H1 (cell line): ENCODE data around the gene MARCHF9. TPM values are rescaled to one million over a fixed set of nuclear protein-coding genes. Genes with fewer than 3 reads are reported as not detected.

Source experiments
- CTCF ChIA-PET: fragments of 300-600 bp; sonication (Branson Sonifier 250); formaldehyde crosslinking; loops from one replicate; lab custom pipeline; 2021; ENCODE audit not compliant: partially characterized antibody; lab: Charles Lee
- POLR2A ChIA-PET: fragments of 300-600 bp; sonication (Branson Sonifier 250); formaldehyde crosslinking; loops from one replicate; lab custom pipeline; 2021; ENCODE audit warnings: inconsistent platforms; ENCODE audit not compliant: partially characterized antibody; lab: Charles Lee
- DNase-seq, 2 experiments: peaks; one replicate each; pipeline versions ENCODE4 v3.0.0 to v3.0.0-alpha.2; 2010 to 2022; ENCODE audit warnings: low spot score in 2 of 2, low read depth in 1 of 2, mixed read lengths in 1 of 2
- FAIRE-seq: peaks from 2 replicates; lab custom pipeline; 2011; peaks lifted over from hg19 to GRCh38; lab: Jason Lieb, UNC
- H2AFZ ChIP-seq: 2 replicates; pipeline ENCODE4 v1.8.1; 2012; ENCODE audit warnings: low read length, inconsistent platforms
- H2AK5ac ChIP-seq: 2 replicates; pipeline ENCODE4 v1.6.1; 2013; ENCODE audit warnings: low read depth, low read length
- H2BK120ac ChIP-seq: replicated peaks from 2 replicates; pipeline ENCODE3; 2013; ENCODE audit warnings: low read depth, low read length, inconsistent platforms
- H2BK12ac ChIP-seq: 2 replicates; pipeline ENCODE4 v1.6.1; 2013; ENCODE audit warnings: low read depth, low read length
- H2BK15ac ChIP-seq: 2 replicates; pipeline ENCODE4 v1.6.1; 2013; ENCODE audit warnings: low read length
- H2BK20ac ChIP-seq: 2 replicates; pipeline ENCODE4 v1.6.1; 2013; ENCODE audit warnings: low read length
- H2BK5ac ChIP-seq: 2 replicates; pipeline ENCODE4 v1.6.1; 2013; ENCODE audit warnings: low read depth, low read length
- H3K14ac ChIP-seq: 2 replicates; pipeline ENCODE4 v1.6.1; 2013; ENCODE audit warnings: inconsistent platforms; ENCODE audit not compliant: insufficient read length
- H3K18ac ChIP-seq: 2 replicates; pipeline ENCODE4 v1.6.1; 2013; ENCODE audit warnings: low read length; ENCODE audit errors: extremely low read depth
- H3K23ac ChIP-seq: 2 replicates; pipeline ENCODE4 v1.6.1; 2013; ENCODE audit warnings: inconsistent platforms; ENCODE audit not compliant: insufficient read length
- H3K23me2 ChIP-seq: 2 replicates; pipeline ENCODE4 v1.6.1; 2013; ENCODE audit warnings: low read depth, low read length
- H3K27ac ChIP-seq: 2 replicates; pipeline ENCODE4 v1.6.1; 2011; ENCODE audit warnings: low read depth, low read length, inconsistent platforms
- H3K27me3 ChIP-seq, 4 experiments: replicated peaks in 1 of 4; 1 replicate in 1 of 4; 2 replicates in 3 of 4; pipeline versions ENCODE4 v1.6.1 to v1.8.1; 2011 to 2013; ENCODE audit warnings: low read length in 3 of 4, mild to moderate bottlenecking in 3 of 4, inconsistent platforms in 2 of 4, mixed read lengths in 2 of 4, moderate library complexity in 1 of 4; ENCODE audit not compliant: control insufficient read depth in 3 of 4, insufficient read depth in 3 of 4; ENCODE audit errors: extremely low read depth in 1 of 4
- H3K36me3 ChIP-seq, 4 experiments: 2 replicates each; pipeline versions ENCODE4 v1.6.1 to v1.8.1; 2011 to 2013; ENCODE audit warnings: mild to moderate bottlenecking in 4 of 4, low read length in 3 of 4, moderate library complexity in 2 of 4, control low read depth in 1 of 4, inconsistent platforms in 1 of 4; ENCODE audit not compliant: insufficient read depth in 4 of 4, control insufficient read depth in 2 of 4
- H3K4ac ChIP-seq: replicated peaks from 2 replicates; pipeline ENCODE3; 2013; ENCODE audit warnings: low read length, low read depth, mixed read lengths, inconsistent platforms; ENCODE audit not compliant: insufficient read length
- H3K4me1 ChIP-seq, 4 experiments: replicated peaks in 1 of 4; 1 replicate in 1 of 4; 2 replicates in 3 of 4; pipeline versions ENCODE4 v1.6.1 to v1.8.1; 2011 to 2013; ENCODE audit warnings: low read length in 3 of 4, inconsistent platforms in 2 of 4, mixed read lengths in 1 of 4; ENCODE audit not compliant: insufficient read depth in 4 of 4, control insufficient read depth in 3 of 4
- H3K4me2 ChIP-seq, 2 experiments: 2 replicates each; pipeline versions ENCODE4 v1.6.1 to v1.8.1; 2011 to 2013; ENCODE audit warnings: low read depth in 2 of 2, low read length in 2 of 2, control low read depth in 1 of 2, inconsistent platforms in 1 of 2, mild to moderate bottlenecking in 1 of 2; ENCODE audit not compliant: insufficient read depth in 1 of 2
- H3K4me3 ChIP-seq, 4 experiments: fragments of 200-600, 300-600 bp in 1 of 4; sonication (generic), shearing (Covaris generic), sonication (Bioruptor Twin) in 1 of 4; 2 replicates each; pipeline versions ENCODE4 v1.5.1 to v1.8.1; 2011 to 2016; ENCODE audit warnings: low read length in 4 of 4, low read depth in 3 of 4, control low read depth in 2 of 4, inconsistent platforms in 2 of 4, mild to moderate bottlenecking in 2 of 4, mixed read lengths in 1 of 4, moderate library complexity in 1 of 4; ENCODE audit not compliant: insufficient read depth in 2 of 4; ENCODE audit errors: extremely low read depth in 1 of 4
- H3K56ac ChIP-seq: replicated peaks from 2 replicates; pipeline ENCODE3; 2013; ENCODE audit warnings: low read depth, mild to moderate bottlenecking, mixed read lengths, low read length, inconsistent platforms; ENCODE audit not compliant: insufficient read length
- H3K79me1 ChIP-seq: 2 replicates; pipeline ENCODE4 v1.6.1; 2013; ENCODE audit warnings: low read depth, low read length, control low read depth
- H3K79me2 ChIP-seq, 2 experiments: 2 replicates each; pipeline versions ENCODE4 v1.6.1 to v1.8.1; 2012 to 2013; ENCODE audit warnings: low read length in 2 of 2, mild to moderate bottlenecking in 2 of 2, inconsistent platforms in 1 of 2; ENCODE audit not compliant: insufficient read depth in 2 of 2, control insufficient read depth in 1 of 2
- H3K9ac ChIP-seq, 4 experiments: replicated peaks in 1 of 4; 1 replicate in 1 of 4; 2 replicates in 3 of 4; pipeline versions ENCODE4 v1.6.1 to v1.8.1; 2011 to 2013; ENCODE audit warnings: low read depth in 3 of 4, low read length in 3 of 4, control low read depth in 2 of 4, mild to moderate bottlenecking in 2 of 4, moderate library complexity in 2 of 4, inconsistent platforms in 1 of 4; ENCODE audit errors: extremely low read depth in 1 of 4
- H3K9me3 ChIP-seq, 2 experiments: 2 replicates each; pipeline versions ENCODE4 v1.6.1 to v1.8.1; 2012 to 2013; ENCODE audit warnings: mild to moderate bottlenecking in 2 of 2, moderate library complexity in 2 of 2, control low read depth in 1 of 2, inconsistent platforms in 1 of 2, low read depth in 1 of 2, low read length in 1 of 2, mixed read lengths in 1 of 2; ENCODE audit not compliant: insufficient read depth in 2 of 2
- H4K20me1 ChIP-seq, 2 experiments: replicated peaks in 1 of 2; 2 replicates each; pipeline versions ENCODE3 to v1.8.1; 2011 to 2013; ENCODE audit warnings: inconsistent platforms in 2 of 2, low read length in 2 of 2, mild to moderate bottlenecking in 1 of 2; ENCODE audit not compliant: insufficient read depth in 2 of 2, control insufficient read depth in 1 of 2
- H4K5ac ChIP-seq: 2 replicates; pipeline ENCODE4 v1.6.1; 2013; ENCODE audit warnings: low read length, low read depth, mixed read lengths, inconsistent platforms; ENCODE audit not compliant: insufficient read length
- H4K8ac ChIP-seq: 2 replicates; pipeline ENCODE4 v1.8.0; 2013; ENCODE audit warnings: mild to moderate bottlenecking, moderate library complexity, low read length, inconsistent platforms; ENCODE audit not compliant: insufficient read depth; ENCODE audit errors: extremely low read depth
- H4K91ac ChIP-seq: replicated peaks from 2 replicates; pipeline ENCODE3; 2013; ENCODE audit warnings: low read length, mixed read lengths, inconsistent platforms; ENCODE audit not compliant: insufficient read length
- EZH2 ChIP-seq: fragments of 200-600 bp; sonication (generic); IDR thresholded peaks from 2 replicates; pipeline ENCODE4 v1.7.1; 2012; ENCODE audit warnings: low read depth, mild to moderate bottlenecking, moderate library complexity, low read length, inconsistent platforms; ENCODE audit not compliant: severe bottlenecking
- SP1 ChIP-seq: IDR thresholded peaks from 2 replicates; pipeline ENCODE4 v1.6.1; 2011; ENCODE audit warnings: low read depth, low read length
- SUZ12 ChIP-seq: fragments of 200-600 bp; sonication (generic); IDR thresholded peaks from 2 replicates; pipeline ENCODE4 v1.6.1; 2012; ENCODE audit warnings: mild to moderate bottlenecking, inconsistent platforms, low read length, moderate library complexity, mixed read lengths
- WGBS, 2 experiments: shearing (Covaris generic) in 1 of 2; methylation state at CpG; one replicate each; pipeline versions ENCODE4 v1.1.6 to v1.1.7; 2013 to 2015; ENCODE audit warnings: low lambda C conversion rate in 2 of 2, mixed read lengths in 2 of 2, inconsistent platforms in 1 of 2, low coverage in 1 of 2, missing lambda C conversion rate in 1 of 2; ENCODE audit not compliant: insufficient replicate concordance in 2 of 2, insufficient coverage in 1 of 2, insufficient read length in 1 of 2; ENCODE audit errors: extremely low coverage in 1 of 2, missing lambda C conversion rate in 1 of 2; 5-methylcytosine and 5-hydroxymethylcytosine counted together
- polyA plus RNA-seq, 7 experiments: library from polyadenylated mRNA; depleted of rRNA in 3 of 7; stranded (reverse) in 5 of 7; unstranded in 2 of 7; fragments of >200 nt in 5 of 7; fragments of 200-250 nt in 2 of 7; gene quantifications; 1 replicate in 5 of 7; 2 replicates in 1 of 7; 4 replicates in 1 of 7; pipeline versions ENCODE4 v1.2.1 to v1.2.3, GENCODE V29; 2011 to 2013; ENCODE audit warnings: missing spikeins in 2 of 7, mixed read lengths in 2 of 7
- total RNA-seq: library from RNA; stranded (reverse); fragmentation: NEBNext Ultra II Directional; extraction: Animal tissue kit (Norgen Biotek cat#: 25700); gene quantifications from 2 replicates; pipeline ENCODE4 v1.2.1, GENCODE V29; 2021

The MARCHF9 gene
- total and polyA plus RNA-seq, 2 of the 8 experiments (the other 6 are each of a cell fraction or from before 2014, with no cell fraction given) = 6.4 to 7.8 TPM

GRCh38 chr12:57765698-57766463, 11.0 kb downstream of the MARCHF9 start:
- H4K91ac ChIP-seq = no peak overlapping the region
- peaks cover 22 to 39% (median 37%) of the 10 kb centered on the region in 4 experiments for H3K27me3 ChIP-seq
- no peak overlapping the region for H3K56ac ChIP-seq
- H3K23ac ChIP-seq = no peak overlapping the region
- FAIRE-seq (no peak), DNase-seq (no peak)
- peaks cover 0 to 4% of the 10 kb centered on the region in 2 experiments for H4K20me1 ChIP-seq
- H3K9me3 ChIP-seq = no peaks in the 10 kb centered on the region
- CTCF ChIA-PET = interaction anchor here (0.6 to 3.9 kb wide), 9 partner anchors 9 to 129 kb away, joined by 3 to 40 read pairs (median 4); partner anchors contain the start of gene TSFM
- H3K4me2 ChIP-seq = peak overlapping the region; percentile 87 to 96
- no peak overlapping the region for H3K4ac ChIP-seq
- H2BK20ac ChIP-seq = no peak overlapping the region
- no peak overlapping the region for H3K18ac ChIP-seq
- H3K14ac ChIP-seq = no peak overlapping the region
- H2BK5ac ChIP-seq = no peak overlapping the region
- POLR2A ChIA-PET = interaction anchor here (0.7 to 5.3 kb wide), 17 partner anchors 10 to 79 kb away, joined by 3 to 35 read pairs (median 5); partner anchors contain the start of genes CDK4, MARCHF9, TSFM and TSPAN31
- no peak overlapping the region; the same call in 1 of the 2 replicates for H2AFZ ChIP-seq
- peak overlapping the region; percentile 39; the same call in 1 of the 2 replicates for H4K8ac ChIP-seq
- no peak overlapping the region for H2BK12ac ChIP-seq
- TF ChIP-seq EZH2 = peak; percentile 52
- peak; percentile 79 for TF ChIP-seq SUZ12
- TF ChIP-seq SP1 = no peak
- peaks cover 11 to 17% (median 14%) of the 10 kb centered on the region in 4 experiments; a peak in 7 of 8 replicates for H3K36me3 ChIP-seq
- peak overlapping the region; percentile 39 to 66 (median 64) for H3K4me3 ChIP-seq
- no peaks in the 10 kb centered on the region for H3K79me1 ChIP-seq
- no peak overlapping the region for H2AK5ac ChIP-seq
- H3K4me1 ChIP-seq = peaks cover 13 to 22% (median 19%) of the 10 kb centered on the region in 4 experiments
- H2BK15ac ChIP-seq = peak overlapping the region; percentile 29; the same call in 1 of the 2 replicates
- H3K9ac ChIP-seq = no peak overlapping the region
- 8% methylated on average over 40 of the region's 40 CpGs; no CpG with 5 or more reads in 1 of the 2 experiments for WGBS, 2 experiments
- H2BK120ac ChIP-seq = no peak overlapping the region
- 0 out of 4 replicates have a peak, but pooled peaks cover 0 to 2% of the 10 kb centered on the region in 2 experiments for H3K79me2 ChIP-seq
- peaks cover 23% of the 10 kb centered on the region for H3K23me2 ChIP-seq
- no peak overlapping the region for H3K27ac ChIP-seq
- no peak overlapping the region for H4K5ac ChIP-seq
